HG03097 (cell line): ENCODE measurements around the gene SMYD3.

ENCODE experiments used
- ATAC-seq: cut with Tn5 transposase; IDR thresholded peaks from one replicate; pipeline ENCODE4 v1.9.1; 2021; ENCODE audit not compliant: unreplicated experiment, low FRiP score

Gene SMYD3

DNA sequence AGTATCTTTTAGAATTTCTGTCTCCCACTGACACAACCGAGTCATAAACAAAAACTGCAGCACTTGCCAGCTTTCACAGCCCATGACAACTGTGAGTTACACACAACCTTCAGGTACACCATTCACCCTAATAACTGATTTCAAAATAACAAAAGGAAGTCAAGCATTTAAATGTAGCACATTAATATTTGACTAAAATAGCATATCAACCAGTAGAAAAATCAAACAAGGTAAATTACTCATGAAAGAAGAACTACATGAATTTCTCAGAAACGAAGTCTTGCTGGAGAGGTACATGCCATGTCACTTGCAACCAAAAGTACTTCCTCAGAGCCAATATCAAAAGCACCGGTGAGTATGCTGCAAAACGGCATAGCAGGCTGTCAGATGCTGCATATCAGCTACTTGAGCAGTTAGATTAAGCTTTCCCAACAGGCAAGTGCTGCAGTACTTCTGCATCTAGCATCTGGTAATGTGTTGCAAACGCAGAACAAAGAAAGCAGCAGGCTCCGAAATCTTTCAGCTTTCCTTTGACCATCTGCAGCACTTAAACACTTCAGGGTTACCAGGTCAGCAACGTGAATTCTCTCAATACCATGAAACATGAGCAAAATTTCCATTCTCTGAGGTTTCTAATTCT is 223.2 kb downstream of the SMYD3 start:
- ATAC-seq, result no peak

DNA sequence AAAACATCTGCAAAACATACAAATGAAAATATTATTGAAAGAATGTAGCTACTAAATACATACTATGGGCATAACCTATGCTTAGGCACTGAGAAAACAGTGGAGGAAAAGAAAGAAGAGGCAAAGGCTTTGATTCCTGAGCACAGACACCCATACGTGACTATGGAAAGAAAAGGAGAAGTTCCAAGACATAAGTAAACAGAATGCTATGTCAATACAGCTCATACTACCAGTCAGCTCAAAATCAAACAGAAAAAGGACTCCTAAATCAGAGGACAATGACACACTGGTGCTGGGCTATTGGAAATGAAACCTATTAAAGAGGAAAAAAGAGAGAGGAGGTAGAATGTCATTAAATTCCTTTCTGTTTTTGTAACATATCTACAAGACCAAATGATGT is 225.4 kb downstream of the SMYD3 start:
- ATAC-seq, result no peak

DNA sequence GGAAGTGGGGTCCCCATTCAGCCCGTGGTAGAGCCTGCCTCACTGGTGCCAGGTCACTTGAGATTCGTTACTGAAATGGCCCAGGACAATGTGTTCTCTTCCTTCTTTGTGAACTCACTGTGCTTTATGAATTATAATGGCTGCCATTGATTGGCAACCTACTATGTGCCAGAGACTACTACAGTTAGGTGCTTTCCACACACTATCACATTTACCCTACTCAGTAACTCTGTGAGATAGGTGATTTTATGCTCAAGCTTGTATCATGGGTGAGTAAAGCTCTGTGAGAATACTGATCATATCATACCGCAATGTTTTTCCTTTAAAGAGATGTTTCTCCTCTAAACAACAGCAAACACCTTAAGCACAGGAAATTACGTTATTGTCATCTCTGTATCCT is 225.9 kb downstream of the SMYD3 start:
- no peak for ATAC-seq

DNA sequence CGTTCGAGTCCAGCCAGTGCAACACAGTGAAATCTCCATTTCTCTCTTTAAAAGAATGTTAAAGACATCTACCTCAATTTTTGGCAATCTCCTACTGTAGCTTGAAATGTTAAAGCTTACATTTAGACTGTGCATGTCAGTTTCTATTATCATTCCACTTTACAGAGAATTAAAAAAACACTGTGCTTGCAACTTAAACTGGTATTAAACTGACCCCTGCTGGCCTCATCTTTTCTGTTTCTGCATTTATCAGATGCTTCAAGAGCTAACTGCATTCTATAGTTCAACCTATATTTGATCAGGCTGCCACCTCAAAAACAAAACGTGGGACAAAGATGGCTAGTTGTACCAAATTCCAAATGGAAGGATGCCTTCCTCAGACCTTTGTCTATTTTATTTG is 226.5 kb downstream of the SMYD3 start:
- no peak for ATAC-seq

DNA sequence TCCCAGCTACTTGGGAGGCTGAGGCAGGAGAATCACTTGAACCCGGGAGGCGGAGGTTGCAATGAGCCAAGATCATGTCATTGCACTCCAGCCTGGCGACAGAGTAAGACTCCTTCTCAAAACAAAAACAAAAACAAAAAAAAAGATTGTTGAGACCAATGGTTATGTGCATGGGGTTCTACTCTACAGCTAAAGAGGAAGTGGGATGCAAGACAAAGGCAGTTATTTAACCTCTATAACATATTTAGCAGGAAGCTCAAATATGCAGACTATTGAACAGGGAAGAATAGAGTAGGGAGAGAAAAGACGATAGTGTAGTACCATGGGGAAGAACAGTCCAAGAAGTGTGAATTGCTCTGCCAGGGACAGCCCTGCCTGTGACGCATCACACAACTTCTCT is 227.7 kb downstream of the SMYD3 start:
- no peak for ATAC-seq

DNA sequence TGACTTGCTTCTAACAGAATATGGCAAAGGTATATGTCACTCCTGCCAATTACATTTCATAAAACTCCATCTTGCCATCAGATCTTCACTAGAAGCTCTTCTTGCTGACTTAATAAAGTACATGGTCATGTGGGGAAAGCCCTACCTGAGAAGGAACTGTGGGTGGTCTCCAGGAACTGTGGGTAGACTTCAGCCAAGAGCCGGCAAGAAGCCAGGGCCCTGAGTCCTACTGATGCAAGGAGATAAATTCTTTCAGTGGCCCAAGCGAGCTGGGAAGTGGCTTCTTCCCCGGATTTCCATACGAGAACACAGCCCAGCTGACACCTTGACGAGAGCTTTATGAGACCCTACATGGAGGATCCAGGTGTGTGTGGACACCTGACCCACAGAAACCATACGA is 228.7 kb downstream of the SMYD3 start:
- ATAC-seq, result no peak

DNA sequence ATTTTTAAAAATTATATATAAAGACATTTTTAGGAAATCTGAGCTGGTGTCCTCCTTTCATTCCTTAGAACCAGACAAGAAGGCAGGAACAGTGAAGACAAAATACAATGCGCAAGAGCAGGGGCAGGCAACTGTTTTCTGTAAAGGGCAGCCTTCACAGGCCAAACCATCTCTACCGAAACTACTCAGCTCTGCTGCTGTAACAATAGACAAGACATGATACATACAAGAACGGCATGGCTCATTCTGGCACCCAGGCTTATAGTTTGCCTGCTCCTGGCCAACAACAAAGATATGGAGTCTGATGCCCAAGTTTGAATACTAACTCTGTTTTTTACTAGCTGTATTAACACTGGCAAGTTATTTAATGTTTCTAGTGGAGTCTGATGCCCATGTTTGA is 232.0 kb downstream of the SMYD3 start:
- no peak for ATAC-seq

DNA sequence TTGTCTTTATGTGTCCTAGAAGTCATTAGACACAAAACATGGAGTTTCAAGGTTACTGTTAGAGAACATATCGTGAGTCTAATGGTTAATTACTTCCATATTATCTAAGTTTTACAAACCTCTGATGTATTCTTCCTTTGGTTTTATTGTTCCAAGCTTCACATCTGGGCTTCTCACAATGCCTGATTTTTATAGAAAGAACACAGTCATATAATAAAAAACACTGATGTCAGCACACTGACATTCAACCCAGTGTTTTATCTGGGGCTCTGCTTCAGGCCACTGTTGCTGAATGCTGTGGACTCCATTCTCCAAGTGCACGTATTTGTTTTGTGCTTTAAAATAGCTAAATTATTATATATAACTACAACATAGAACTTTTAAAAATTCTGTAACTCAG is 232.9 kb downstream of the SMYD3 start:
- no peak for ATAC-seq

DNA sequence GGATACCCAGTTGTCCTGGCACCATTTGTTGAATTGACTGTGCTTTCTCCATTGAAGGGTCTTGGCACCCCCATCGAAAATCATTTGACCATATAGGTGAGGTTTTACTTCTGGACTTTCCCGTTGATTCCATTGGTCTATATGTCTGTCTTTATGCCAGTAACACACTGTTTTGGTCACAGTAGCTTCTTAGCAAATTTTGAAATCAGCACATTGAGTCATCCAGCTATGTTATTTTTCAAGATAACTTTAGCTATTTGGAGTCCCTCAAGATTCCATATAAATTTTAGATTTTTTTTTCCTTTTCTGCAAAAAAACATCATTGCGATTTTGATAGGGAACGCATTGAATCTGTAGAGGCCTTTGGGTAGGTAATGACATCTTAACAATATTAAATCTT is 235.6 kb downstream of the SMYD3 start:
- ATAC-seq, result no peak

DNA sequence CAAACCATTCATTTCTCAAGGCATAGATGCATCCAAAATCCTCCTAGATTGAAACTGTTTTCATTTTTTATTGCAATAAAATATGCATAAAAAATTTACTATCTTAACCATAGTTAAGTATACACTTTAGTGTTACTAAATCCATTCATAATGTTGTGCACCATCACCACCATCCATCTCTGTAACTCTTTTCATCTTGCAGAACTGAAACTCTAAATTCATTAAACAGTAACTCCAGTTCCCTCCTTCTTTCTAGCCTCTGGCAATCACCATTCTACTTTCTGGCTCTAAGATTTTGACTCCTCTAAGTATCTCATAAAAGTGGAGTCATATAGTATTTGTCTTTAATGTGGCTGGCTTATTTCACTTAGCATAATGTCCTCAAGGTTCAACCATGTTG is 236.8 kb downstream of the SMYD3 start:
- ATAC-seq, result no peak

DNA sequence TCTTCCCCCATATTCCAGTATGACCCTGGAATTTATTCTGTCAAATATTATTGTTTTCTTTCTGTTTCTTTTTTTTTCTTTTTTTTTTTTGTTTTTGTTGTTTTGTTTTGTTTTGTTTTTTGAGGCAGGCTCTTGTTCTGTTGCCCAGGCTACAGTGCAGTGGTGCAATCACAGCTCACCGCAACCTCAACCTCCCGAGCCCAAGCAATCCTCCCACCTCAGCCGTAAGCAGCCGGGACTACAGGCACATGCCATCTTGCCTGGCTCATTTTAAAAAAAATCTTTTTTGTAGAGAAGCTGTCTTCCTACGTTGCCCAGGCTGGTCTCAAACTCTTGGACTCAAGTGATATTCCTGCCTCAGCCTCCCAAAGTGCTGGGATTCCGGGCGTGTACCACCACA is 237.6 kb downstream of the SMYD3 start:
- no peak for ATAC-seq

DNA sequence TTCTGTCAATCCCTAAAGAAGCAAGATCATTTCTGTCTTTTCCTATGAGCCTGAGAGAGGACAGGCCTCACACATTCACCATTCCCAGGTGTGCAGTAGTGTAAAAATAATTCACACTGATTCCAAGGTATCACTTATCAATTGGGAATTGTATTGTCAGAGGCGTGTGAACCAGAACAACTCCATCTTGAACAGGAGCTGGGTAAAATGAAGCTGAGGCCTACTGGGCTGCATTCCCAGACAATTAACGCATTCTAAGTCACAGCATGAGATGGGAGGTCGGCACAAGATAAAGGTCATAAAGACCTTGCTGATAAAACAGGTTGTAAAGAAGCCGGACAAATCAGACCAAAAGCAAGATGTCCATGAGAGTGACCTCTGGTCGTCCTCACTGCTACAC is 239.2 kb downstream of the SMYD3 start:
- no peak for ATAC-seq

DNA sequence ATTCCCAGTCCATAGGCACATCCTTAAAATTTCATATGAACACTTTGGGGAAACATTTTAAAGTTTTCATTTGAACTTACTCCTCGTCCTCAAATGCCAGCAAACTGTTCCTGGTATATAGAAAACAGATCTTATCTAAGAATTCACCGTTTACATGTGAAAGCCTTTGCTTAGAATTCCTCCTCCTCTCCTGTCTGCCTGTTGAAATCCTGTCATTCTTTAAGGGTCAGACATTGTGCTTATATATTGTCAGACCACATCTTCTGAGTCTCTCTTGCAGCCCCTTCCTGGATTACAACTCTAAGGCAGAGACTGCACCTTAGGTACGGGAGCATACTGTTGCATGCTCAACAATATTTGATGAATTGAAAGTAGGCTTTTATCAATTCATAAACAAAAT is 239.7 kb downstream of the SMYD3 start:
- ATAC-seq, result no peak

DNA sequence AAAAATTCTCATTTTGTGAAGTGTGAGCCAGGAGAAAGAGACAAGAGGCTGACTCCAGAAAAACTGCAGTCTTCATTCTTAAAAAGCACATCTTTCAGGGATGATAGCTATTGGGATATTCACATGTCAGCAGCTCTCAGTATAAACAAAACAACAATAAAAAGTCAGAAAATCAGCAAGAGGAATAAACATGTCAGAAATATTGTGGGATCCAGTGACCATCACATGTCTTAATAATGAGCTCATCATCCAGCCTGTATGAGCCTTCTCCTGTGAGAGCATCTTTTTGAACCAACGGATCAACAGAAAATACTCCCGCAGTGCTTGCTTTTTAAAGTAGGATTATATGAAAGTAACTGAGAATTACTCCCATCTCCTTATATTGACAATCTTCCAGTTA is 241.6 kb downstream of the SMYD3 start:
- no peak for ATAC-seq

DNA sequence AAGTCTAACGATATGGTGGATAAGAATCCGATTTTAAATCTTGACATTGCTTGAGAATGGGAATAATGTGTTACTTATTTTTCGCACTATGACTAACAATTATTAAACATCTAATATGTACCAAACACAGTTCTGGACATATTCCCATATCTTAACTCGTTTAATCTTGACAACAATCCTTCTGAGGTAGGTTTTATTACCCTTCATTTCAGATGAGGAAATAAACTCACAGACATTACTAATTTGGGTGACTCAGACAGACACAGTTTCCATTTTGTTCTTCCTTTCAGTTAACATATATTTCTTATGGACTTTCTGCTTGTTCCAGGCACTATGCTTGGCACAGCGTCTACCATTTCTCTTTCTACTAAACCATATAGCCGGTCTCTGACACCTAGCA is 244.8 kb downstream of the SMYD3 start:
- ATAC-seq, result no peak

DNA sequence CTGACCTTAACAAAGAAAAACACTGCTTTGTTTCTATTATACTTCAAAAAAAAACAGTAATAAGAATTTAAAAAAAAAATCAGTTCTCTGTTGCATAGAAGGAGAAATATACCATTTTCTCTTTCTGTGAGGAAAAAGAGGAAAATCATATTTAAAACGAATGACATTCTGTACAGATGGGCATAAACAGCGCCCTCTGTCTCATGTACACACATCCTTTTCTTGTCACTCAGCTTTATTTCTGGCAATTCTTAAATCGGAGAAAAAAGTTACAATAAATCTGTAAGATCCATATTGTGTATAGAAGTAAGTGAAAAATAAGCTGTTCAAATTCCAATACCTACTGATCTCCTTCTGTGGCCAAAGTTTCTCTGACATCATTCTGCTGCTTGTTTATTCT is 245.4 kb downstream of the SMYD3 start:
- ATAC-seq, result no peak

DNA sequence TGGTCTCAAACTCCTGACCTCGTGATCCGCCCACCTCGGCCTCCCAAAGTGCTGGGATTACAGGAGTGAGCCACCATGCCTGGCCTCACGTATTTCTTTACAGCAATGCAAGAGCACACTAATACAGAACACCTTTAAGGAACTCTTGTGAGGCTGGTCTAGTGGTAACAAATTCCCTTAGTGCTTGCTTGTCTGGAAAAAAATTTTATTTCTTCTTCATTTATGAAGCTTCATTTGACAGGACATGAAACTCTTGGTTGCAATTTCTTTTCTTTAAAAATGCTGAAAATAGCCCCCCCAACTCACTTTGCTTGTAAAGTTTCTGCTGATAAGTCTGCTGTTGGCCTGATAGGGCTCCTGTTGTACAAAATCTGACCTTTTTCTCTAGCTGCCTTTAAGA is 248.8 kb downstream of the SMYD3 start:
- no peak for ATAC-seq

DNA sequence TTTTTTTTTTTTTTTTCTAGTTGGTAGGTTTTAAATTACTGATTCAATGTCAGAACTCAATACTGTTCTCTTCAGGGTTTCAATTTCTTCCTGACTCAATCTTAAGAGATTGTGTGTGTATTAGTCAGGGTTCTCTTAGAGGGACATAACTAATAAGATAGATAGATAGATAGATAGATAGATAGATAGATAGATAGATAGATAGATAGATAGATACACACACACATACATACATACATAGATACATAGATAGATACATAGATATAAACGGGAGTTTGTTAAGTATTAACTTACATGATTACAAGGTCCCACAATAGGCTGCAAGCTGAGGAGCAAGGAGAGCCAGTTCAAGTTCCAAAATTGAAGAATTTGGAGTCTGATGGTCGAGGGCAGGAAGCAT is 251.3 kb downstream of the SMYD3 start:
- no peak for ATAC-seq

DNA sequence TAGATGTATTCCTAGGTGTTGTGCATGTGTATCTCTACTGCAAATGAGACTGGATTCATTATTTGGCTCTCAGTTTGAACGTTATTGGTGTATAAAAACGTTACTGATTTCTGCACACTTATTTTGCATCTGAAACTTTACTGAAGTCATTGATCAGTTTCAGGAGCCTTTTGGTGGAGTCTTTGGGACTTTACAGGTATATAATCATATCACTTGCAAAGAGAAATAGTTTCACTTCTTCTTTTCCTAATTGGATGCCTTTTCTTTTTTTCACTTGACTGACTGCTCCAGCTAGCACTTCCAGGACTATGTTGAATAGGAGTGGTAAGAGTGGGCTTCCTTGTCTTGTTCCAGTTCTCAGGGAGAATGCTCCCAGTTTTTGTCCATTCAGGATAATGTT is 252.2 kb downstream of the SMYD3 start:
- ATAC-seq, result no peak

DNA sequence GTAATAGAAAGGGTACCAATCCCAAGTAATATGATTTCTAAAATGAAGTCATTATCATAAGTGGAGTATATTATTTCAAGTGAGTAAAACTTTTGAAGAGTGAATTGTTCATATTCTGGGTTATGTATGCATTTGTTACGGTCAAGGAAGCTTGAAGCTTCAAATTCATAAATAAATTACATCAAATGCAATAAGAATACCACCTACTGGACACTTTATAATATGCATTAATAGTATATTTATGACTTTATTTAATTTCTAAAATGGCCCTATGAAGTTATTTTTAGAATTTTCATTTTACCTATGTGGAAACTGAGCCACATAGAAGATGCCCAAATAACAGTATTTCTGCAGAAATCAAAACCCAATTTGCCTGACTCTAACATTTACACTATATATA is 260.6 kb downstream of the SMYD3 start:
- no peak for ATAC-seq

DNA sequence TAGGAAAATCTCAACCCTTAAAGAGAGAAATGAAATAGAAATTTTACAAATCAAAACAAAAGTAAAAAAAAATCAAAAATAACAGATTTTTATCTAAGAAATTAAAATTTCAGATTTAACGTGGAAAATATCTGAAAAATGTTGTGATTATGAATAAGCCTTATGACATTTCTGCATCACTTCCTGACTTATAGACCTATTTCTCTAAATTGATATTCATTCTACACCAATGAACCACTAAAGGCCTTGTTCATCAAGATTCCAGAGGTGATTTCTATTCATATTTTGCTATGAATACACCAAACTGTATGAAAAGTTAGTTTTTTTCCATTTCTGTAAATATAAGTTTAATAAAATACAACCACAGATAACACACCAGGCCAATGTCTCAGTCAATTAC is 261.5 kb downstream of the SMYD3 start:
- ATAC-seq, result no peak

DNA sequence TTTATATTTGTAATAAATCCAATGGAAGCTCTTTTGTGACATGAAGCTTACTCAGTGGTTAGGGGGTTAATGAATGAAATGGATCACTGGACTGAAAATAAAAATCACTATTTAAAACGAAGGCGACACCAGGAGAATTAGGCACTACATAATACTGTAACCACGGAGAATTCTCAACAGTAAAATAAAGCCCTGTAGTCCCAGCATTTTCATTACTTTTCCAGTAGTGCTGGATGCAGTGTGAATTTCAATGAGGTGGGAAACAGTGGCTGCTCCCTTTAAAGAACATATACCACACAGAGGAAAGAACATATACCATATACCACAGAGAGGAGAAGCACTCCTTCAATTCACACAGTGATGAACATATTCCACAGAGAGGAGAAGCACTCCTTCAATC is 275.0 kb downstream of the SMYD3 start:
- no peak for ATAC-seq

DNA sequence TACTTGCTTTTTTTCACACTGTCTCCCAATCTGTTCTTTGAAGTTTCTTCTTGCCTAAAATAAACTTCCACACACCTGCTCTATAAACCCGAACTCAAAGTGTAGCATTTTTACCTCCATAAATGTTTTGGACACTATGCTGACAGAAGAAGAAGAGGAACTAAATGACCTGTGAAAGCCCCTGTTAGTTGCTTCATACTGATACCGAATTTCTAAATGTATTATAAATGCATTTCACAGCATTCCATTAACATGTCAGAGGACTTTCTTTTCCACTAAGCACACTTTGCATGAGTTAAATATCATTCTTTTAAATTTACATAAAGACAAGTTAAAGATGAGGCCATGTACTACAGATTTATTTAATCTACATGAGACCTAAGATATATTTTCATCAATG is 281.0 kb downstream of the SMYD3 start:
- ATAC-seq, result no peak
